HepG2 (cell line): ENCODE measurements around the gene CUEDC2. TPM values are rescaled to one million over a fixed set of nuclear protein-coding genes. Genes with fewer than 3 reads are reported as not detected.

ENCODE experiments used
- ATAC-seq: fragments of 200-7000 bp; cut with Tn5 transposase; 3 replicates; pipeline ENCODE4 v1.9.1; 2020; ENCODE audit warnings: mild to moderate bottlenecking, moderate library complexity
- BruUV-seq: library from RNA; stranded (reverse); fragments of 400-500 nt; replicated peaks from 2 replicates; lab custom pipeline; 2021; lab: Mats Ljungman, UMichigan
- CTCF ChIA-PET: fragments of 300-600 bp; formaldehyde crosslinking; extraction: SDS; loops from one replicate; lab custom pipeline; 2021; ENCODE audit warnings: low total read pairs, inconsistent platforms, low intra/inter-chr PET ratio; lab: Yijun Ruan, JAX
- POLR2A ChIA-PET: fragments of 350-600 bp; sonication (Branson Sonifier 250); formaldehyde crosslinking; loops from one replicate; lab custom pipeline; 2020; ENCODE audit warnings: antibody characterized with exemption, inconsistent platforms; lab: Yijun Ruan, JAX
- DNase-seq: peaks from one replicate; pipeline ENCODE4 v3.0.0-alpha.2; 2015; ENCODE audit warnings: low spot score
- FAIRE-seq: peaks from 3 replicates; lab custom pipeline; 2011; peaks lifted over from hg19 to GRCh38; lab: Jason Lieb, UNC
- H2AFZ ChIP-seq: one replicate; pipeline ENCODE4 v1.6.1; 2011; ENCODE audit warnings: low read length, inconsistent platforms
- H3K27ac ChIP-seq: fragments of 300-600 bp; 3 replicates; pipeline ENCODE4 v1.8.0; 2011; ENCODE audit warnings: mixed run types, mild to moderate bottlenecking, mixed read lengths, low read length, inconsistent platforms; ENCODE audit not compliant: insufficient read depth; ENCODE audit errors: extremely low read length
- H3K27me3 ChIP-seq, 2 experiments: fragments of 200-600 bp in 1 of 2; 2 replicates in 1 of 2; 3 replicates in 1 of 2; pipeline versions ENCODE4 v1.6.0 to v1.8.0; 2011; ENCODE audit warnings: low read length in 2 of 2, mild to moderate bottlenecking in 2 of 2, moderate library complexity in 2 of 2, inconsistent platforms in 1 of 2; ENCODE audit not compliant: insufficient read depth in 2 of 2, control insufficient read depth in 1 of 2
- H3K36me3 ChIP-seq, 2 experiments: fragments of 200-600 bp in 1 of 2; replicated peaks in 1 of 2; 2 replicates in 1 of 2; 3 replicates in 1 of 2; pipeline versions ENCODE4 v1.5.1 to v1.8.0; 2011; ENCODE audit warnings: low read length in 2 of 2, inconsistent platforms in 1 of 2; ENCODE audit not compliant: insufficient read depth in 2 of 2, control insufficient read depth in 1 of 2
- H3K4me1 ChIP-seq: 2 replicates; pipeline ENCODE4 v1.5.1; 2012; ENCODE audit warnings: low read length, inconsistent platforms; ENCODE audit not compliant: insufficient read depth
- H3K4me2 ChIP-seq: 2 replicates; pipeline ENCODE4 v1.6.0; 2011; ENCODE audit warnings: low read depth, low read length, inconsistent platforms
- H3K4me3 ChIP-seq, 3 experiments: fragments of 200-600 bp in 1 of 3; sonication (generic), shearing (Covaris generic) in 1 of 3; replicated peaks in 1 of 3; 2 replicates each; pipeline ENCODE4 v1.5.1; 2011 to 2016; ENCODE audit warnings: low read length in 3 of 3, inconsistent platforms in 2 of 3, low read depth in 2 of 3, mild to moderate bottlenecking in 2 of 3, control low read depth in 1 of 3, mixed read lengths in 1 of 3; ENCODE audit not compliant: insufficient read depth in 1 of 3
- H3K79me2 ChIP-seq: one replicate; pipeline ENCODE4 v1.6.1; 2011; ENCODE audit warnings: low read length, inconsistent platforms; ENCODE audit not compliant: insufficient read depth
- H3K9ac ChIP-seq: 2 replicates; pipeline ENCODE4 v1.6.0; 2011; ENCODE audit warnings: mild to moderate bottlenecking, low read depth, low read length, inconsistent platforms; ENCODE audit not compliant: insufficient read depth
- H3K9me3 ChIP-seq: 2 replicates; pipeline ENCODE4 v1.5.1; 2012; ENCODE audit warnings: mild to moderate bottlenecking, low read length
- H4K20me1 ChIP-seq: 2 replicates; pipeline ENCODE4 v1.6.0; 2011; ENCODE audit warnings: inconsistent platforms, mild to moderate bottlenecking, low read length, moderate library complexity; ENCODE audit not compliant: insufficient read depth
- CEBPG ChIP-seq: IDR thresholded peaks from 2 replicates; pipeline ENCODE4 v1.6.1; 2016
- MEF2D ChIP-seq: sonication (generic); formaldehyde crosslinking; IDR thresholded peaks from 2 replicates; pipeline ENCODE4 v1.5.1; 2020; ENCODE audit warnings: mild to moderate bottlenecking, missing genetic modification reagents
- MXI1 ChIP-seq: IDR thresholded peaks from 3 replicates; pipeline ENCODE4 v1.6.1; 2012; ENCODE audit warnings: low read depth, low read length, inconsistent platforms, borderline replicate concordance
- RFX1 ChIP-seq: fragments of 450-650 bp; IDR thresholded peaks from 2 replicates; pipeline ENCODE4 v1.6.1; 2017
- RFX3 ChIP-seq: IDR thresholded peaks from 2 replicates; pipeline ENCODE4 v1.6.1; 2016; ENCODE audit warnings: missing biosample characterization, missing genetic modification reagents
- ZBTB1 ChIP-seq: sonication (generic); formaldehyde crosslinking; IDR thresholded peaks from 2 replicates; pipeline ENCODE4 v1.4.0; 2020; ENCODE audit warnings: missing genetic modification reagents, borderline replicate concordance
- ZC3H4 ChIP-seq: sonication (generic); formaldehyde crosslinking; IDR thresholded peaks from 2 replicates; pipeline ENCODE4 v1.4.0; 2020; ENCODE audit warnings: missing genetic modification reagents, borderline replicate concordance
- ZNF253 ChIP-seq: sonication (generic); formaldehyde crosslinking; IDR thresholded peaks from 2 replicates; pipeline ENCODE4 v1.8.0; 2022; ENCODE audit warnings: mild to moderate bottlenecking, missing genetic modification reagents, borderline replicate concordance
- ZNF570 ChIP-seq: sonication (generic); formaldehyde crosslinking; IDR thresholded peaks from 2 replicates; pipeline ENCODE4 v1.4.0; 2020; ENCODE audit warnings: mild to moderate bottlenecking, missing genetic modification reagents, borderline replicate concordance
- ZNF691 ChIP-seq: sonication (generic); formaldehyde crosslinking; IDR thresholded peaks from 2 replicates; pipeline ENCODE4 v1.4.0; 2020; ENCODE audit warnings: missing genetic modification reagents, low read depth, mild to moderate bottlenecking, borderline replicate concordance
- ZNF891 ChIP-seq: sonication (generic); formaldehyde crosslinking; IDR thresholded peaks from 2 replicates; pipeline ENCODE4 v1.5.0; 2020; ENCODE audit warnings: mild to moderate bottlenecking, missing genetic modification reagents
- WGBS: methylation state at CpG from one replicate; pipeline ENCODE4 v1.1.6; 2017; ENCODE audit warnings: low lambda C conversion rate; 5-methylcytosine and 5-hydroxymethylcytosine counted together
- in situ Hi-C: cut with HindIII; loops from 2 replicates; pipeline ENCODE4 v1.10.0; 2017; ENCODE audit warnings: low pct_unique_long_range_greater_than_20kb; ENCODE audit not compliant: extremely low pct_ligation_motif_present
- intact Hi-C: fragments of 100-400 bp; cut with micrococcal nuclease; formaldehyde crosslinking; loops from one replicate; pipeline ENCODE4 v1.10.0; 2022; ENCODE audit not compliant: unreplicated experiment
- polyA plus RNA-seq, 8 experiments: library from polyadenylated mRNA; depleted of rRNA in 3 of 8; stranded (reverse) in 7 of 8; unstranded in 1 of 8; fragments of >200 nt; fragmentation: Illumina TruSeq in 4 of 8; extraction: Trizol in 4 of 8; gene quantifications; 2 replicates each; pipeline versions ENCODE4 v1.2.1 to v1.2.3, GENCODE V29; 2011 to 2016; ENCODE audit warnings: low read depth in 4 of 8, missing spikeins in 1 of 8, mixed read lengths in 1 of 8; ENCODE audit not compliant: insufficient read depth in 1 of 8
- total RNA-seq, 5 experiments: library from RNA; depleted of rRNA; stranded (reverse); fragments of >200 nt; fragmentation: Illumina TruSeq; extraction: Trizol; gene quantifications; 2 replicates each; pipeline ENCODE4 v1.2.3, GENCODE V29; 2016; ENCODE audit warnings: low read depth in 1 of 5

CUEDC2 gene
- total and polyA plus RNA-seq, 2 of the 13 experiments (the other 11 are each of a cell fraction or from before 2014, with no cell fraction given), result 13.1 to 18.4 TPM

GRCh38 chr10:102413806-102414561 lies 18.4 kb downstream of the CUEDC2 start:
- no peaks in the 10 kb centered on the region for H3K36me3 ChIP-seq
- no peak overlapping the region for H3K4me2 ChIP-seq
- H3K79me2 ChIP-seq, result no peaks in the 10 kb centered on the region
- intact Hi-C loops, result no loop called here
- no peak overlapping the region for H3K9ac ChIP-seq
- POLR2A ChIA-PET, result no interaction called here
- DNase-seq (no peak), ATAC-seq (no peak), FAIRE-seq (no peak)
- H3K27me3 ChIP-seq, result peaks cover 17 to 71% of the 10 kb centered on the region in 2 experiments
- in situ Hi-C loops, result no loop called here
- peaks cover 4% of the 10 kb centered on the region; the same call in 1 of the 2 replicates for H4K20me1 ChIP-seq
- WGBS, result 30% methylated on average over 9 of the region's 16 CpGs
- no peak overlapping the region for H2AFZ ChIP-seq
- BruUV-seq, result no TSS peak
- H3K4me1 ChIP-seq, result peaks cover 25% of the 10 kb centered on the region
- TF ChIP-seq ZC3H4 (CRISPR knock-in tag) (no peak), ZNF570 (CRISPR knock-in tag) (no peak), CEBPG (no peak)
- TF ChIP-seq, all 625 proteins: peak for 0
- H3K9me3 ChIP-seq, result no peaks in the 10 kb centered on the region
- H3K4me3 ChIP-seq, result no peak overlapping the region
- no peak overlapping the region for H3K27ac ChIP-seq
- CTCF ChIA-PET, result no interaction called here

GRCh38 chr10:102413053-102413705 lies 19.2 kb downstream of the CUEDC2 start:
- Histone ChIP-seq H4K20me1 (peaks cover 4% of the 10 kb centered on the region; the same call in 1 of the 2 replicates), H3K9me3 (no peaks in the 10 kb centered on the region), H3K4me1 (peaks cover 24% of the 10 kb centered on the region), H3K27me3 (peaks cover 20 to 77% of the 10 kb centered on the region in 2 experiments), H3K79me2 (no peaks in the 10 kb centered on the region), H3K4me3 (no peak overlapping the region), H3K9ac (no peak overlapping the region), H3K4me2 (no peak overlapping the region), H3K27ac (no peak overlapping the region), H2AFZ (no peak overlapping the region), H3K36me3 (no peaks in the 10 kb centered on the region)
- no TSS peak for BruUV-seq
- no peak for ATAC-seq
- no peak for FAIRE-seq
- ChIA-PET CTCF (no interaction called here), POLR2A (no interaction called here)
- in situ Hi-C loops (no loop called here), intact Hi-C loops (no loop called here)
- WGBS, result 8% methylated on average over 5 of the region's 5 CpGs
- no peak for DNase-seq
- TF ChIP-seq RFX3 (CRISPR knock-in tag) (peak; percentile 69), ZNF691 (CRISPR knock-in tag) (no peak), MEF2D (no peak), MXI1 (peak; percentile 48; the same call in 1 of the 3 replicates), ZNF891 (CRISPR knock-in tag) (no peak), RFX1 (peak; percentile 73), ZNF253 (no peak), ZBTB1 (CRISPR knock-in tag) (no peak)
